Hematopoietic multipotent progenitor cell (in vitro differentiated cells): ENCODE data around the gene TMCO5A. TPM values are rescaled to one million over a fixed set of nuclear protein-coding genes. Genes with fewer than 3 reads are reported as not detected.
"Not testable (repeated sequence)": the region's sequence is repeated elsewhere in the genome, so short reads cannot be mapped to it uniquely, and the experiment has no call there.

Experiments used
- DNase-seq, 3 donors: peaks; one replicate each; pipeline ENCODE4 v3.0.0-alpha.2; 2011 to 2015; ENCODE audit warnings: low read depth in 2 of 3, low spot score in 2 of 3
- total RNA-seq: library from RNA; depleted of rRNA; stranded (reverse); fragments of >200 nt; gene quantifications from one replicate; pipeline ENCODE4 v1.2.3, GENCODE V29; 2012

TMCO5A gene
- not detected for total RNA-seq

DNA sequence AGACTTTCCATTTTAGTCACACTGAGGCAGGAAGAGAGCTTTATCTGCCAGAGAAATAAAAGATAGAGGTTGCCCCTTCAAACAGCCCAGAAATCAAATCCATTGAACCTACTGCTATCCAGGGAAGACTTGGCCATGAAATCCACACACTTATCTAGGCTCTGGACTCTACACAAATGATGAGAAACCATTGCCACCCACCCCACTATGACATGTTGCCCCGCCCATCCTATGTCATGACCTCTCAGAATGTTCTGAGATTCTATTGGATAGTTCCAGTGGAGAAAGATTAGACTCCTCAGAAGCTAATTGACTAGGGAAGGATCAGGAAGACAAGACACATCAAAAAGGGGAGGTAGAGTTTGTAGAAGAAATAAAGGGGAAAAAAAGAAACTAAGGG lies at the start of gene TMCO5A:
Gene TMCO5A (plus strand): TSS at position 301 of the 400 bp plus-strand sequence. CDS start 1,684 bp downstream, outside the sequence.
- no peak for DNase-seq

DNA sequence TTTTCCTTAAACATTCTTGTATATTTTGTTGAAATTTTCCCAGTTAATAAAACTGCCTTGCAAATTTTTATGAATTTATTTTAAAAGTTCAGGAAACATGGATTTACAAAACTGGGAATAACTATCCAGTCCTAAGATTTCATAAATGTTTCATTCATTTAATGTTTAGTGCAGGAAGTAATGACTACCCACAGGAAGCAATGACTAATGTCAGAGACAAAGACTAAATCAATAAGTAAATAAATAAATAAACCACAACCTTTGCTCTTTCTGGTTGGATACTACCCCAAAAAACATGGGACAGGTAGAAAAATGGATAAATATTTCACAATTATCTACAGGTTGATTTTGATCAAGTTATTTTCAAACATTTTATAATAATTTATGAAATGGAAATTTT lies 48.8 kb upstream of the TMCO5A start:
- DNase-seq, result no peak

GRCh38 chr15:37888356-37888755 lies 46.1 kb upstream of the TMCO5A start:
- DNase-seq, result no peak

GRCh38 chr15:37891766-37892368 lies 42.6 kb upstream of the TMCO5A start:
- peak in 2 of 3 donors; percentile 27 to 58 for DNase-seq

- no peak for DNase-seq
Measured at GRCh38 chr15:37893309-37893708, 41.1 kb upstream of the TMCO5A start.

DNA sequence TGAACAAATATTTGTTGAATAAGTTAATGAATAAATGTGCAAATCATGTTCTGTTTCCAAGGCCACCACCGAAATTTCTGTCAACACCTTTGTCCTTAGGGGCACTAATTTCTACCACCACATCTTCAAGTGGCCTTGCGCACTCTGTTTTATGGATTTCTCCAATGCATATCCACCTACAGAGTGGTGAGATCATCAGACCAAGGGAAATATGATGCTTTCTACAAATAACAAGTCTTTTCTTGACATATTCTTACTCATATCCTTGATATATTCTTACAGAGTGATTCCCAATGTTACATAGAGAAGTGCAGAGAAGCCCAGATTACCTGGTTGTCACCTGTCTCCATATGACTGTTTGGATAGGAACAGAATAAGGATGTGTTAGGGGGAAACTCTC lies 36.1 kb upstream of the TMCO5A start:
- no peak for DNase-seq

DNA sequence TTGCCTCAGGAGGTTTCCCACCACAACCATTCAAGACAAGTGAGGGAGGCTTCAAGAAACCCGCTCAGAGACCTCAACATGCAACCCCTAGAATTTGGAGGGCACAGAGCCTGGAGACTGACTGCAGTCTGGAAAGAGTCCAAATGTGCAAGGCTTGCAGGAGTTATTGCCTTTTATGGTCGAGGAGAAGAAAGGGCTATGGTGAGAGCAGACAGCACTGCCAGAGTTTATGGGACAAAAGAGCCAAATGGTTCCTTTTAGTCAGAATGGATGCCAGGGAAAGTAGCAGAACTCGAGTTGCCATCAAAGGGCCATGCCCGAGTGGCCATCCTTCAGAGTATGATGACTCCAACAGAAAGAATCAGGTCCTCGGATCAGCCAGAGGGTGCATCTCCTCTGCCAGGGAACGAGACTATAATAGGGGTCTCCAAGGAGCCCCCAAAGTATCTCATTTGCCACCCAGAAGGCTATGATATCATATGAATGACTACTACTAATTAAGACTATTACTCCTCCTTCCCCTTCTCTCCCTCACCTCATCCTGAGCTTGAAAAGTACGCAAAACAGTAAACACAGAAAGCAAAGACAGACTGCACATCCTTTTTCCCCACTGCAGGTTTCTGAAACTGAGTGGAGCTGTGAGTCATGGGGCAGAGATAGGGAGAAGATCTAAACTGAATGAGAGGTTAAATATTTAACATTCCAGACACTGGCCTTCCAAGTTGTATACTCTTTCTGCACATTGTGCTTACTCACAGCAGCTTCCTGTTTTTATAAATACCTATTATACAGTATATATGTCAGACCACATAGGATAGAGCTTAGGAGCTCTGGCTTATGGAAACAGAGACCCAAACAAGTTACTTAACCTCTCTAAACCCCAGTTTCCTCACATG lies 33.9 kb upstream of the TMCO5A start:
- no peak for DNase-seq

GRCh38 chr15:37902126-37902525 lies 32.3 kb upstream of the TMCO5A start:
- no peak for DNase-seq

- DNase-seq, result no peak
Measured at GRCh38 chr15:37903919-37904625, 30.4 kb upstream of the TMCO5A start.

GRCh38 chr15:37907136-37907535 lies 27.3 kb upstream of the TMCO5A start:
- no peak for DNase-seq

DNA sequence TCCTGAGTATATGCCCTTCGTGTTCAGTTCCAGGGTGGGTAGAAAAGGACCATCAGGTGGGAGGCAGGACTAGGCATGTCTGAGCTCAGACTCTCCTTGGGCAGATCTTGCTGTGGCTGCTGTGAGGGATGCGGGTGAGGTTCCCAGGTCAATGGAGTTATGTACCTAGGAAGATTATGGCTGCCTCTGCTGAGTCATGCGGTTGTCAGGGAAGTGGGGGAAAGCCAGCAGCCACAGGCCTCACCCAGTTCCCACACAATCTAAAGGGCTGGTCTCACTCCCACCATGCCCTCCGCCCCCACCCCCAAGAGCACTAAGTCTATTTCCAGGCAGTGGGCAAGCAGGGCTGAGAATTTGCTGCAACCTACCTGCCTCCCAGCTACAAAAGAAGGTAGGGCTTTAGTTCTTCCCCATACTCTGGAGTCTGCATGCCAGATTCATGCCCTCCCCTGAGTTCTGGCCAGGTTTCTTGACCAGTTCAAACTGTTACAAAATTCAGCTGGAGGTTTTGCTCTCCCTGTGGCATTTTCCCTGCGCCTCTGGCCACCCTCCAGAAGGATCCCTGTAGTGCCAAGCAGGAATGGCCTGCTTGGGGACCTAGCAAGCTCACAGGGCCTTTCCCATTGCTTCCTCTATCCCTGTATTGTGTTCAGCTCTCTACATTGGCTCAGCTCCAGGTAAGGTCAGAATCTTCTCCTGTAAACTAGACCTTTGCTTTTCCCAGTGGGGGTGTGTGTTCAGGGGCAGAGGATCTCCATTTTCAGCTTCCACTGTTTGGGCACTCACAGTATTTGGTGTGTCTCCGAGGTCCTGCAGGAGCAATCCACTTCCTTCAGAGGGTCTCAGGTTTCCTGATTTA lies 12.7 kb upstream of the TMCO5A start:
- no peak for DNase-seq

DNA sequence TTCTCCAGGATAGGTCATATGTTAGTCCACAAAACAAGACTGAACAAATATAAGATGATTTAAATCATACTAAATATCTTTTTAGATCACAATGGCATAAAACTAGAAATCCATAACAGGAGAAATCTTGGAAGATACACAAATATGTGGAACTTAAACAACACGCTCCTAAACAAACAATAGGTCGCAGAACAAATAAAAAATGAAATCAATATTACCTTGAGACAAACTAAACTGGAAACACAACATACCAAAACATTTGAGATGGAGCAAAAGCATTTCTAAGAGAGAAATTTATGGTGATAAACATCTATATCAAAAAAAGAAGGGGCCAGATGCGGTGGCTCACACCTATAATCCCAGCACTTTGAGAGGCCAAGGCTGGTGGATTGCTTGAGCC lies 8.3 kb upstream of the TMCO5A start:
- DNase-seq, result no peak

DNA sequence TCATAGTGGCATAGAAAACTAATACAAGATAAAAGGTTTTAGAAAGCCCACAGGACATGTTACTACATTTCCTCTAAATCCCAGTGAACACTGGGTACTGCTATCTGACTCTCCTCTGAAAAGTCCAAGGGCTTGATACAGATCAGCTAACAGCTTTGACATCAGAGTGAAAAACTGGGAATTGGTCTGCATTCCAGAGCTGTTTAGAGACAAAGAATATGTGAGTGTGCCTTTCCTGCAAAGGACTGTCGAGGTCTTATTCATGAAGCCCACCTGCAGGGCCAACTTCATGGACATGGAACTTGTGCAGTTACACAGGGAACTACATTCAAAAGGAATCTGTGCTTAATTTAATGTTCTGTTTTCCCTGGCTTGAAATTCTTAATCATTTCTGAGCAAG lies 5.2 kb upstream of the TMCO5A start:
- no peak for DNase-seq

DNA sequence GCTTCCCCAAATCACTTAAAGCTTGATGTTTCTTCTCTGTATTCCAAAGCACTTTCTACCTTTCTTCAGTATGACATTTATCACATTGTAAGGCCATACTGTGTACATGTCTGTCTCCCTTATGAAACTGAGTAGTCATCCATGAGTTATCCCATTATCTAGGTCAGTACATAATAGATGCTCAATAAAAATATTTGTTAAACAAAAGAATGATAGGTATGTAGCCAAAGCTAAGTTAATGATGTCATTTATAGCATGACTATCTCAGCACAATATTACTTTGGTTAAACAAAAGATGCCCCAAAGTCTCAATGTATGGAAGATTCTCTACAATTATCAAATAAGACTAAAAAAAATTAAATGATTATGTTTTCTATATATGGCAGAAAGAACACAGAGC lies 3.1 kb upstream of the TMCO5A start:
- DNase-seq, result no peak

GRCh38 chr15:37931868-37932267 lies 2.6 kb upstream of the TMCO5A start:
- no peak for DNase-seq

DNA sequence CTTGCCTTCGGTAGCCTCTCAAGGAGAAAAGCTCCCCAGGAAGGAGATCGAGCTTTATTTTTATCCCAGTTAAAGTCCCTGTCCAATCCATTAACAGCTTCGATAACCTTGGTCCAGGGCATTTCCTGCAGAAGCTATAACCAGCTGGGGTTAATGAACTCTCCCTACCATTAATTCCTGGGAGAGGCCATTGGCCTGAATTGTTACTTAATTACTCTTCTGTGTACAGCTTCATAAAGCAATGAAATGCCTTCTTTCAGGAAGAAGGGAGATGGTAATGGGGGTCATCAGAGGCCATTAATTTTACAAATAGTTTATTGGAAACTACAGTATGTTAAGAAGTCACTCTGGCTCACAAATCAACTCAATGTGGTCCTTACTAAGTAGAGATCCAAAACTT lies 1.9 kb upstream of the TMCO5A start:
- DNase-seq, result no peak

DNA sequence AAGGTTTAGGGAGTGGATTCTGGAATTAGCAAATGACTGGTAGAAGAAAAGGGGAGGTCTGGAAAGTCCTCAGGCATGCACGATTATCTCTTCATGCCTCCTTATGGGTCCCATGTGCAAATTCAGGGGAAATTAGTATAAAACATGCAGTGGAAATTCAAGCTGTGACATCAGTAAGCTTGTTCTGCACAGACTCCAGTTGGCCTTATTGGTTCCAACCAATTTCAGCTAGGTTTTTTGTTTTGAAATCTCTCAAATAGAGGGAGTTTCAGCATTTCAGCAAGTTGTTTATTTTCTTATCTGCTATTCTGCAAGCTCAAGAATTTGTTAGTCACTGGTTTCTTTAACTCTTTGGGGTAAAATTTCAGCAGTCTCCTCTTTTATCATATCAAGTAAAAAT lies 774 bp upstream of the TMCO5A start:
- DNase-seq, result no peak

GRCh38 chr15:37940876-37941275 lies 6.4 kb downstream of the TMCO5A start:
- DNase-seq, result no peak

GRCh38 chr15:37941779-37942178 lies 7.3 kb downstream of the TMCO5A start:
- DNase-seq, result no peak

- DNase-seq, result no peak
Measured at GRCh38 chr15:37951999-37952398, 17.6 kb downstream of the TMCO5A start.

- DNase-seq, result not testable (repeated sequence)
Measured at GRCh38 chr15:37960742-37961141, 26.3 kb downstream of the TMCO5A start.
